Myometrial cell (primary cell): Measurements from ENCODE around the gene CBR3. TPM values are rescaled to one million over a fixed set of nuclear protein-coding genes. Genes with fewer than 3 reads are reported as not detected.

ENCODE experiments used
- total RNA-seq: library from RNA; depleted of rRNA; stranded (reverse); fragments of >200 nt; gene quantifications from 2 replicates; pipeline ENCODE4 v1.2.3, GENCODE V29; 2015

Gene CBR3
- total RNA-seq, result 17.7 and 17.9 TPM in 2 replicates

GRCh38 chr21:36134803-36135390 is at the start of gene CBR3:
TSS of gene CBR3 (plus strand) at chr21:36135079. CDS start at chr21:36135193, 114 bp downstream.

DNA sequence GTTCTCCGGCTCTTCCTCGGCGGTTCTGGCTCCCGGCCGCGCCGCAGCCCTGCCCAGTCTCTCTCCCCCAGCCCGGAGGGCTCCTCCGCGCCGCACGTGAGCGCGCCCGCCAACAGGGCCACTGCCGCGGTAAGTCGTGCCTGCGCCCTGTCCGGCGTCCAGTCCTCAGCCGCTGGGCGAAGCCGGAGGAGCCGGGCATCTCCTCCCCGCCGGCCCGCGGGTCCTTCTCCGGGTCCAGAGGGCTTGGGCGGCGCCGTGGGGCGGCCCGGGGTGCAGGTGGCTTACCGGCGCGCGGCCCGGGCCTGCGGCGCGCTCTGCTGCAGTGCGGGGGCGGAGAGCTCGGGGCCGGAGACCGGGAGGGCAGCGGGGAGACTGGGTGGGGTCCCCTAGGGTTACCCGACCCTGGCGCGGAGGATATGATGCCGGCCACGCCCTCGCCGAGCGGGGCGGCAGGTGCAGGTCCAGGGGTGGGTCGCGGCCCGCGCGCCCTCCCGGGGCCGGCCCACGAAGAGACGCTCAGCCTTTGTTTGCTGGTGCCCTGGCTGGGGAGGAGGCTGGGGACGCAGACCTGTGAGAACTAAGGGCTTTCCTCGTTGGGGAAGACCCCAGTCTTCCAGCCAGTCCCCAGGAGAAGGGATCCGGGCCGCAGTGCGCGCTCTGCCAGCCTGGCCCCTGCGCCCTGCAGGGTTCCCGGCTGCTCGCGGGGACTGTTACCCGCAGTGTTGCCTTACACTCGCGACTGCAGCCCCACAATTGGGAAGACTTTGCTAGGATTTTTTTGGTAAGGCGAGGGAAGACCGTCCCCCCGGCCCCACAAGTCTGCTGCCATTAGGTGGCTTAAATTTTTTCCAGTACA is 22.2 kb downstream of the CBR3 start, which contains the start of gene DOP1B:
Gene DOP1B, plus strand, starts transcription at position 10 of the 856 bp plus-strand sequence. CDS start 7,910 bp downstream, outside the sequence.

Other genes starting within 250 kb of the CBR3 start
- 5.5 and 17.5 TPM in 2 replicates for gene SETD4, start 74.6 kb upstream of the CBR3 start, total RNA-seq
- gene CBR1, start 65.1 kb upstream of the CBR3 start, total RNA-seq, result 184 and 218 TPM in 2 replicates
- gene DOP1B, start 21.7 kb downstream of the CBR3 start, total RNA-seq, result 12.4 and 12.6 TPM in 2 replicates
- 13.3 and 20.0 TPM in 2 replicates for gene MORC3, start 185.1 kb downstream of the CBR3 start, total RNA-seq